Smooth muscle cell (in vitro differentiated cells): ENCODE measurements around the gene RASSF4. TPM values are rescaled to one million over a fixed set of nuclear protein-coding genes. Genes with fewer than 3 reads are reported as not detected.

Experiments
- DNase-seq: peaks from one replicate; lab custom pipeline; 2025; ENCODE audit not compliant: unreplicated experiment; lab: John Stamatoyannopoulos, UW
- H2AFZ ChIP-seq: fragments of 200-600 bp; sonication (generic); 2 replicates; pipeline ENCODE4 v1.6.0; 2016; ENCODE audit warnings: antibody characterized with exemption, low read depth, mild to moderate bottlenecking
- H3F3A ChIP-seq: fragments of 200-600 bp; sonication (generic); 2 replicates; pipeline ENCODE4 v1.6.0; 2017; ENCODE audit warnings: antibody characterized with exemption, low read depth
- H3K27ac ChIP-seq: fragments of 200-600 bp; sonication (generic); 2 replicates; pipeline ENCODE4 v1.5.1; 2016; ENCODE audit warnings: low read depth, mild to moderate bottlenecking
- H3K27me3 ChIP-seq: fragments of 200-600 bp; sonication (generic); 2 replicates; pipeline ENCODE4 v1.6.1; 2016; ENCODE audit warnings: low read depth, mild to moderate bottlenecking
- H3K36me3 ChIP-seq: fragments of 200-600 bp; sonication (generic); 2 replicates; pipeline ENCODE4 v1.5.1; 2016; ENCODE audit warnings: low read depth
- H3K4me1 ChIP-seq: fragments of 200-600 bp; sonication (generic); 2 replicates; pipeline ENCODE4 v1.5.1; 2016; ENCODE audit warnings: low read depth
- H3K4me2 ChIP-seq: fragments of 200-600 bp; sonication (generic); 2 replicates; pipeline ENCODE4 v1.6.0; 2016; ENCODE audit warnings: mild to moderate bottlenecking
- H3K4me3 ChIP-seq: fragments of 200-600 bp; sonication (generic); 2 replicates; pipeline ENCODE4 v1.5.1; 2016; ENCODE audit warnings: mild to moderate bottlenecking
- H3K79me2 ChIP-seq: fragments of 200-600 bp; sonication (generic); 2 replicates; pipeline ENCODE4 v1.6.0; 2016; ENCODE audit warnings: low read depth, mild to moderate bottlenecking
- H3K9ac ChIP-seq: fragments of 200-600 bp; sonication (generic); 2 replicates; pipeline ENCODE4 v1.6.0; 2016; ENCODE audit warnings: low read depth
- H3K9me3 ChIP-seq: fragments of 200-600 bp; sonication (generic); replicated peaks from 2 replicates; pipeline ENCODE4 v1.5.1; 2016; ENCODE audit warnings: low read depth
- H4K20me1 ChIP-seq: fragments of 200-600 bp; sonication (generic); 2 replicates; pipeline ENCODE4 v1.6.0; 2016; ENCODE audit warnings: low read depth
- WGBS: methylation state at CpG from one replicate; pipeline ENCODE4 v1.1.7; 2016; ENCODE audit warnings: low lambda C conversion rate; 5-methylcytosine and 5-hydroxymethylcytosine counted together
- polyA plus RNA-seq: library from polyadenylated mRNA; unstranded; fragments of >200 nt; fragmentation: Nextera tagmentation; extraction: Ambion mirVana; gene quantifications from 2 replicates; pipeline ENCODE4 v1.2.1, GENCODE V29; 2016
- total RNA-seq: library from RNA; depleted of rRNA; stranded (reverse); fragments of >200 nt; gene quantifications from 2 replicates; pipeline ENCODE4 v1.2.3, GENCODE V29; 2014
- TF ChIP-seq, protein P1 (sequence below): fragments of 200-600 bp; sonication (generic); IDR thresholded peaks from 2 replicates; pipeline ENCODE4 v1.5.1; 2017; ENCODE audit warnings: borderline replicate concordance, mild to moderate bottlenecking, antibody characterized with exemption; ENCODE audit not compliant: insufficient read depth, poor library complexity, severe bottlenecking

The RASSF4 gene
- total and polyA plus RNA-seq, 2 experiments from 2014 or later, result 8.3 to 14.8 TPM

DNA sequence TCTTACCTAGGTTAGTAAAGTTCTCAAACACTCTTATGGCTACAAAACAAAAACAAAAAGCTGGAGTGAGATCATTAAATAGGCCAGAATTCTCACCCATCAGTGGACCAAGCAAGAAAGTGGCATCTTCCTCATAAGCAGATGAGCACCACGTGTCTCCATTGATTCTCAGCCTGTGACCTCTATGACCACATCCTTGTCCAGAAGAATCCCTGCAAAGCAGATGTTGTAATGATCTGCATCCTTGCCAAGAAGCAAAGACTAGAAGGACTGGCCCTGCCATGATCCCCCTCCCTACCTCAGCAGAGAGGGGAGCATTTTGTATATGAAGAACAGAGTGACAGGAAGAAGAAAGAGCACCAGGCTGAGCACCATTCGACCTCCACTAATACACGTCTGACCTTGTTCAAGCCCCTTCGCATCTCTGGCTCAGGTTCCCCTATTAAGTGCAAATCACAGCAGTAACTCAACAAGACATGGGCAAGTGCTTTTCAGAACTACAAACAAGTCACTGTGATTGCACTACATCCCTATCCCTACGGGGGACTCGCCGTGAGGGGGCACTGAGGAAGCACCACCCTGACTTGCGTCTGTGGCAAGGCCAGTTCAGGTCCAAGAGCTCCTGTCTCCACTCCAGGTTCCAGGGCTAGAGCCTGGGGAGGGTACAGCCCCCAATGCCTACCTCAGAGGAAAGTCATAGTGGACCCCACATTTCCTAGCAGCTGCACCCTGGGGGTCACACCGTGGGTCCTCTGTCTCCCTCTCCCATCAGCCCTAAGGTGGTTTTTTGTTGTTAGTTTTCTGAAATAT lies 22.2 kb upstream of the RASSF4 start:
- Histone ChIP-seq H3K9ac (no peak overlapping the region), H3K4me1 (no peaks in the 10 kb centered on the region), H3K4me2 (no peak overlapping the region), H3K9me3 (no peaks in the 10 kb centered on the region), H3K36me3 (no peaks in the 10 kb centered on the region), H3F3A (no peaks in the 10 kb centered on the region), H3K27me3 (no peaks in the 10 kb centered on the region), H3K79me2 (no peaks in the 10 kb centered on the region), H2AFZ (no peak overlapping the region), H3K27ac (no peak overlapping the region), H4K20me1 (no peaks in the 10 kb centered on the region), H3K4me3 (no peak overlapping the region)
- no peak for DNase-seq
- WGBS, result 93% methylated on average over 9 of the region's 9 CpGs
- TF ChIP-seq, protein P1, sequence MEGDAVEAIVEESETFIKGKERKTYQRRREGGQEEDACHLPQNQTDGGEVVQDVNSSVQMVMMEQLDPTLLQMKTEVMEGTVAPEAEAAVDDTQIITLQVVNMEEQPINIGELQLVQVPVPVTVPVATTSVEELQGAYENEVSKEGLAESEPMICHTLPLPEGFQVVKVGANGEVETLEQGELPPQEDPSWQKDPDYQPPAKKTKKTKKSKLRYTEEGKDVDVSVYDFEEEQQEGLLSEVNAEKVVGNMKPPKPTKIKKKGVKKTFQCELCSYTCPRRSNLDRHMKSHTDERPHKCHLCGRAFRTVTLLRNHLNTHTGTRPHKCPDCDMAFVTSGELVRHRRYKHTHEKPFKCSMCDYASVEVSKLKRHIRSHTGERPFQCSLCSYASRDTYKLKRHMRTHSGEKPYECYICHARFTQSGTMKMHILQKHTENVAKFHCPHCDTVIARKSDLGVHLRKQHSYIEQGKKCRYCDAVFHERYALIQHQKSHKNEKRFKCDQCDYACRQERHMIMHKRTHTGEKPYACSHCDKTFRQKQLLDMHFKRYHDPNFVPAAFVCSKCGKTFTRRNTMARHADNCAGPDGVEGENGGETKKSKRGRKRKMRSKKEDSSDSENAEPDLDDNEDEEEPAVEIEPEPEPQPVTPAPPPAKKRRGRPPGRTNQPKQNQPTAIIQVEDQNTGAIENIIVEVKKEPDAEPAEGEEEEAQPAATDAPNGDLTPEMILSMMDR, result no peak

GRCh38 chr10:44938956-44939355 lies 20.6 kb upstream of the RASSF4 start:
- WGBS, result 85% methylated on average over 7 of the region's 7 CpGs

DNA sequence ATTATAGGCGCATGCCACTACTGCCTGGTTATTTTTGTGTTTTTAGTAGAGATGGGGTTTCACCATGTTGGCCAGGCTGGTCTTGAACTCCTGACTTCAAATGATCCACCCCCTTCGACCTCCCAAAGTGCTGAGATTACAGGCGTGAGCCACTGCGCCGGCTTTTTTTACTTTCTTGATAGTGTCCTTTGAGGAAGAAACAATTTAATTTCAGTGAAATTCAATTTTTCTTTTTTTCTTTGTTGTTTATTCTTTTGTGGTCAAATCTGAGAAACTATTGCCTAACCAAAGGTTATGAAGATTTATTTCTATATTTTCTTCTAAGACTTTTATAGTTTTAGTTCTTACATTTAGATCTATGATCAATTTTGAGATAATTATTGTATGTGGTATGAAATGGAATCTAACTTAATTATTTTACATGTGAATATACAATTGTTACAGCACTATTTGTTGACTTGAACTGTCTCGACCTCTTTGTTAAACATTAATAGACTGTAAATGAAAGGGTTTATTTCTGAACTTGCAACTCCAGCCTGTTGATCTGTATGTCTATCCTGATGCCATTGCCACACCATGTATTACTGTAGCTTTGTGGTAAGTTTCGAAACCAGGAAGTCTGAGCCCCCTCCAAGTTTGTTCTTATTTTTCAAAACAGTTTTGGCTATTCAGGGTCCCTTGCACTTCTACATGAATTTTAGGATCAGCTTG lies 19.8 kb upstream of the RASSF4 start:
- TF ChIP-seq, protein P1, result no peak
- H3K79me2 ChIP-seq, result no peaks in the 10 kb centered on the region
- H3F3A ChIP-seq, result no peaks in the 10 kb centered on the region
- H3K36me3 ChIP-seq, result no peaks in the 10 kb centered on the region
- H4K20me1 ChIP-seq, result no peaks in the 10 kb centered on the region
- 90% methylated on average over 7 of the region's 7 CpGs for WGBS
- peaks cover 8% of the 10 kb centered on the region for H3K9me3 ChIP-seq
- H3K27me3 ChIP-seq, result no peaks in the 10 kb centered on the region
- no peaks in the 10 kb centered on the region for H3K4me1 ChIP-seq
- H3K4me3 ChIP-seq, result no peak overlapping the region
- H3K9ac ChIP-seq, result no peak overlapping the region
- no peak for DNase-seq
- H3K4me2 ChIP-seq, result no peak overlapping the region
- H2AFZ ChIP-seq, result no peak overlapping the region
- no peak overlapping the region for H3K27ac ChIP-seq

More at GRCh38 chr10:44938956-44939355, 20.6 kb upstream of the RASSF4 start:
- Histone ChIP-seq H3K27ac (no peak overlapping the region), H3K4me1 (no peaks in the 10 kb centered on the region), H3K9ac (no peak overlapping the region), H3F3A (no peaks in the 10 kb centered on the region), H3K9me3 (peaks cover under 1% of the 10 kb centered on the region), H3K27me3 (no peaks in the 10 kb centered on the region), H3K4me3 (no peak overlapping the region), H3K79me2 (no peaks in the 10 kb centered on the region), H3K36me3 (no peaks in the 10 kb centered on the region), H4K20me1 (no peaks in the 10 kb centered on the region), H3K4me2 (no peak overlapping the region), H2AFZ (no peak overlapping the region)
- no peak for DNase-seq
- TF ChIP-seq, protein P1, result no peak
